Effector memory CD8-positive, alpha-beta T cell (primary cell): ENCODE measurements around the gene MC1R.
"Not testable (repeated sequence)": the region's sequence is repeated elsewhere in the genome, so short reads cannot be mapped to it uniquely, and the experiment has no call there.

Experiments
- ATAC-seq: fragments of 150-1000 bp; cut with Tn5 transposase; replicated peaks from 2 replicates; pipeline ENCODE4 v1.10.0; 2021; ENCODE audit warnings: mild to moderate bottlenecking, moderate library complexity
- DNase-seq, 3 experiments: peaks; one replicate each; pipeline ENCODE4 v3.0.0; 2021
- H3K27ac Mint-ChIP-seq, 2 donors: one replicate each; pipeline ENCODE4 v1.8.0; 2022; ENCODE audit warnings: mild to moderate bottlenecking in 2 of 2, mixed read lengths in 2 of 2, moderate library complexity in 2 of 2
- H3K27me3 Mint-ChIP-seq, 2 donors: one replicate each; pipeline ENCODE4 v1.8.0; 2022; ENCODE audit warnings: mixed read lengths in 2 of 2
- H3K36me3 Mint-ChIP-seq: one replicate; pipeline ENCODE4 v1.8.0; 2022; ENCODE audit warnings: mild to moderate bottlenecking, moderate library complexity, mixed read lengths; ENCODE audit not compliant: insufficient read depth
- H3K4me1 Mint-ChIP-seq, 2 donors: one replicate each; pipeline ENCODE4 v1.8.0; 2022; ENCODE audit warnings: low read depth in 2 of 2, mixed read lengths in 2 of 2
- H3K4me3 Mint-ChIP-seq, 2 donors: one replicate each; pipeline ENCODE4 v1.8.0; 2022; ENCODE audit warnings: mild to moderate bottlenecking in 2 of 2, mixed read lengths in 2 of 2, moderate library complexity in 2 of 2
- H3K9me3 Mint-ChIP-seq, 2 donors: one replicate each; pipeline ENCODE4 v1.8.0; 2022; ENCODE audit warnings: mixed read lengths in 2 of 2

MC1R gene

DNA sequence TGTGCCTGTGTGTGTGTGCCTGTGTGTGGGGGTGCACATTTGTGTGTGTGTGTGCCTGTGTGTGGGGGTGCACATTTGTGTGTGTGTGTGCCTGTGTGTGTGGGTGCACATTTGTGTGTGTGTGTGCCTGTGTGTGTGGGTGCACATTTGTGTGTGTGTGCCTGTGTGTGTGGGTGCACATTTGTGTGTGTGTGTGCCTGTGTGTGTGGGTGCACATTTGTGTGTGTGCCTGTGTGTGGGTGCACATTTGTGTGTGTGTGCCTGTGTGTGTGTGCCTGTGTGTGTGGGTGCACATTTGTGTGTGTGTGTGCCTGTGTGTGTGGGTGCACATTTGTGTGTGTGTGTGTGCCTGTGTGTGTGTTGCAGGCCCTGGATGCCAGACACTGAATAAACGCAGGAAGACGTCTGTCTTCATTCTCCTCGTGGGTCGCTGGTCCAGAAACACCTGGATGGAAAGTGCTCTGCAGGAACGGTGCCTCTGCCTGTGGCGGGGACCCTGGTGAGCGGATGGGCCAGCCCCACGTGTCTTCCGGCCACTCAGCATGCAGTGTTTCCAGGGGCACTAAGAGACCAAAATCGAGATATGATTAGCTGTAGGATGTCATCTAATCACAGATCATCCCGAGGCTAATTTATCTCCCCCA lies 3.9 kb upstream of the MC1R start:
- H3K4me3 Mint-ChIP-seq, H3K27ac Mint-ChIP-seq, ATAC-seq, DNase-seq, H3K9me3 Mint-ChIP-seq: not testable (repeated sequence)
- H3K4me1 Mint-ChIP-seq: peaks cover 27 to 28% of the 10 kb centered on the region in 2 donors
- H3K27me3 Mint-ChIP-seq: peaks cover 3 to 16% of the 10 kb centered on the region in 2 donors
- peaks cover 28% of the 10 kb centered on the region for H3K36me3 Mint-ChIP-seq

DNA sequence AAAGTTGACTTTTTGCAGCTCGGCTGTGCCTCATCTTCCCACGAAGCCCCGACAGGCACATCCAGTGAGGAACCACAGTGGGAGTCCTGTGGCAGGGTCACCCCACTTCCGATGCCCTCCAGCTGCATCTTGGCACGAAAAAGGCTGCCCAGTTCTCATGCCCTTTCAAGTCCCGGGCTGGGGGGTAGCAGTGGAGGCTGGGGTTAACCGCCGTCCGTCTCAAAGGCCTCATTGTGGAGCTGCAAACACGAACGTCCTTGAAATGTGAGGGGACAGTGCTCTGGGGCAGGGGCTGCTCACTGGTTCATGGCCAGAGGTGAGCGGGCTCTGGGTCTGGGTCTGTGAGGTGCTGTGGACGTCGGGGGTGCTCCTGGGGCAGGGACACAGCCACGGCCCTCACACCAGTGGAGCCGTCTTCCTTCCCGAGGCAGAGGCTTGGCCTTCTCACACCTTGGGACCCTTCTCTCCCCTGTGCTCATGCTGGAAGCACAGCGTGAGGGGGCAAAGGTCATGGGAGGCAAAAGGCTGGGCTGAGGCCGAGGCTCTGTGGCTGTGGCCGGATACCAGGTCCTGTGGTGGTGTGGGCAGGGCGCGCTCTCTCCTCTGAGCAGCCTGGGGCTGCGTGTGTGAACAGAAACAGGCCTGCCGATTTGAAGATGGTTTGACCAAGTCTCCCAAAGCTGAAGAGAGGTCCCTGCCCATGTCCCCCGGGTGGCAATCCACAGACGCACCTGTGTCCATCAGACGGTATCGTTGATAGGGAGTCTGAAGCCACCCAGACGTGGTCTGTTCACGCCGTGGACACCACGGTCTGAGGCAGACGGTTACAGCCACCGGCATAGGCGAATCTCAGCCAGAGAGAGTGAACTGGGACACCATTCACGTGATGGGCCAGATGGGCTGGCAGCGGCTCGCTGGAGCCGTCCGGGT lies 3.1 kb upstream of the MC1R start:
- peaks cover 31% of the 10 kb centered on the region in 2 donors for H3K4me1 Mint-ChIP-seq
- H3K36me3 Mint-ChIP-seq: peaks cover 26% of the 10 kb centered on the region
- H3K27me3 Mint-ChIP-seq: peaks cover 8 to 24% of the 10 kb centered on the region in 2 donors
- ATAC-seq: no peak
- no peak overlapping the region for H3K27ac Mint-ChIP-seq
- peak overlapping the region in 1 of 2 donors; percentile 44 for H3K4me3 Mint-ChIP-seq
- no peak for DNase-seq
- no peaks in the 10 kb centered on the region for H3K9me3 Mint-ChIP-seq

DNA sequence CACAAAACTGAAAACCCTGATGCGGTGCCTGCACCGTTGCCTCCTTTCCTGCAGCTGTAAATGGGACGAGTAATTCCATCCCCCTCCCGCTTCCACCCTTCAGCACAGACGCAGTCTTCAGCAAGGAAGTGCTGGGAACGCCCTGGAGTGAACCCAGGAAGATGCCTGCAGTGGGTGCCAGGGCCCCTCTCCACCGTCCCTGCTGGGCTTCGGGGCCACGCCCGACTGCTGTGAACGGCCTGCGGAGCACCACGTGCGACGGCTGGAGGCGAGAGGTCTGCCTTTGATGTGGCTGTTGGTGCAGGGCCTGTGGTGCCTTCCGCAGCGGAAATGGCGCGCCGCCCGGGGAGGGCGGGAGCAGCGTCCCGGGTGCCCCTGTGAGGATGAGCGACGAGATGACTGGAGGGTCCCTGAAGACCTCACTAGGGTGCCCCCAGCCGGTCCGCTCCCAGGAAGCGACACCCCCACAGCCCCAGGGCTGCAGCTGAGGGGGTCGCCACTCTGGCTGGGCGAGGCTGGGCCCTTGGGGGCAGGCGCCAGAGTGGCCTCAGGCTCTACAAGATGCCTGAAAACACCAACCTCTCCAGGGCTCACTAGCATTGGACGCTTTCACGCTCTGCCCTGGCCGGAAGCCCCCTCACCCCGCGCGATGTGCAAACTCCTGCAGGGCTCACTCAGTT lies 749 bp upstream of the MC1R start:
- DNase-seq: peak; percentile 79 to 81 (median 79)
- Mint-ChIP-seq H3K4me3 (peak overlapping the region; percentile 82 to 84), H3K4me1 (peaks cover 34% of the 10 kb centered on the region in 2 donors), H3K36me3 (peaks cover 16% of the 10 kb centered on the region), H3K27ac (peak overlapping the region; percentile 52 to 57), H3K9me3 (no peaks in the 10 kb centered on the region), H3K27me3 (peaks cover 14 to 46% of the 10 kb centered on the region in 2 donors)
- ATAC-seq: peak; percentile 92

- peaks cover 23 to 33% of the 10 kb centered on the region in 2 donors for H3K4me1 Mint-ChIP-seq
- H3K36me3 Mint-ChIP-seq: peaks cover 20% of the 10 kb centered on the region
- peak overlapping the region in 1 of 2 donors; percentile 19 for H3K27ac Mint-ChIP-seq
- DNase-seq (no peak), ATAC-seq (no peak)
- H3K4me3 Mint-ChIP-seq: peak overlapping the region; percentile 19 to 30
- no peaks in the 10 kb centered on the region for H3K9me3 Mint-ChIP-seq
- H3K27me3 Mint-ChIP-seq: peaks cover 20 to 54% of the 10 kb centered on the region in 2 donors
Observed at GRCh38 chr16:89919535-89920406, 1.1 kb downstream of the MC1R start.

- Mint-ChIP-seq H3K4me3 (no peak overlapping the region), H3K36me3 (peaks cover 15% of the 10 kb centered on the region), H3K27me3 (peaks cover 20 to 60% of the 10 kb centered on the region in 2 donors), H3K9me3 (no peaks in the 10 kb centered on the region), H3K27ac (no peak overlapping the region), H3K4me1 (peaks cover 23 to 29% of the 10 kb centered on the region in 2 donors)
- ATAC-seq: no peak
- no peak for DNase-seq
Observed at GRCh38 chr16:89920723-89921122, 2.1 kb downstream of the MC1R start.

GRCh38 chr16:89921131-89921701 lies 2.6 kb downstream of the MC1R start:
- no peak for DNase-seq
- ATAC-seq: no peak
- Mint-ChIP-seq H3K27ac (no peak overlapping the region), H3K27me3 (peaks cover 20 to 60% of the 10 kb centered on the region in 2 donors), H3K36me3 (peaks cover 13% of the 10 kb centered on the region), H3K4me1 (peaks cover 23 to 29% of the 10 kb centered on the region in 2 donors), H3K9me3 (no peaks in the 10 kb centered on the region), H3K4me3 (no peak overlapping the region)

DNA sequence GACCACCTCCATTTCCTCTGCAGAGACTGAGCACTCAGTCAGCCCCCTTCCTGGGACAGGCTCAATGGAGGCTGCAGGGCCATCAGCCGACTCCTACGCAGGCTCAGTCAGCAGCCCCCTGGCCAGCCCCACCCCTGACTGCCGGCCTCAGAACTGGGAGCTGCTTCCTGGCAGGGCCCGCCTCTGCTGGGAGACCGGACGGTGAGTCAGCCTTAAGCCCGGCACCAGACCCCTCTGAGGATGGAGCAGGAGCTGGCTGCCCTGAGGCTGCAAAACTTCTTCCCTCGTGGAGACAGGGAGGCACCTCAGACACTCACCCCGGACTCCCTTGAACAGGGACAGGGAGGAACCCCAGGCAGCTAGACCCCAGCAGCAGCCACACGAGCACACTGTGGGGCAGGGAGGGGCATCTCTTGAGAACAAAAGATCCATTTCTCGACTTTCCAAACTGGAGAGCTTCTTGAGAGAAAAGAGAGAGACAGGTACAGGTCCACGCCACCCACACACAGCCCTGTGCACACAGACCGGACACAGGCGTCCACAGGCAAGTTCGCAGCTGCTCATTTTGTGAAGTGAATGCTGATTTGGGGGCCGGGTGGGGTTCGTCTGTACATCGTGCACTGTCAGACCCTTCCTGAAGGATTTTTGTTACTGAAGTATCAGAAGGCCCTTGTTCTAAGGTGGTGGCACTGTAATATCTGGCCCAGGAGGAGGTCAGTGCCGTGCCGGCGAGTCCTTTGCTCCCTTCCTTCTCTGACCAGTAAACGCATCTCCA lies 3.2 kb downstream of the MC1R start:
- ATAC-seq: no peak
- no peak for DNase-seq
- peak overlapping the region; percentile 41 to 59 for H3K4me3 Mint-ChIP-seq
- peaks cover 20 to 67% of the 10 kb centered on the region in 2 donors for H3K27me3 Mint-ChIP-seq
- H3K9me3 Mint-ChIP-seq: no peaks in the 10 kb centered on the region
- no peak overlapping the region for H3K27ac Mint-ChIP-seq
- H3K4me1 Mint-ChIP-seq: peaks cover 28 to 29% of the 10 kb centered on the region in 2 donors
- H3K36me3 Mint-ChIP-seq: peaks cover 16% of the 10 kb centered on the region

- no peaks in the 10 kb centered on the region for H3K9me3 Mint-ChIP-seq
- peaks cover 17% of the 10 kb centered on the region for H3K36me3 Mint-ChIP-seq
- DNase-seq (no peak), ATAC-seq (no peak)
- H3K27ac Mint-ChIP-seq: no peak overlapping the region
- H3K27me3 Mint-ChIP-seq: peaks cover 22 to 69% of the 10 kb centered on the region in 2 donors
- peaks cover 28 to 29% of the 10 kb centered on the region in 2 donors for H3K4me1 Mint-ChIP-seq
- peak overlapping the region; percentile 55 to 59 for H3K4me3 Mint-ChIP-seq
Observed at GRCh38 chr16:89922477-89922883, 3.8 kb downstream of the MC1R start.

- Mint-ChIP-seq H3K4me3 (peak within 1 kb of the TSS; percentile 55 to 59), H3K27me3 (peaks cover 27 to 69% of the 10 kb centered on the region in 2 donors), H3K36me3 (peaks cover 14% of the 10 kb centered on the region), H3K27ac (no peak within 1 kb of the TSS), H3K9me3 (no peaks in the 10 kb centered on the region), H3K4me1 (peaks cover 23 to 24% of the 10 kb centered on the region in 2 donors)
- ATAC-seq (no peak), DNase-seq (no peak)
Observed at GRCh38 chr16:89922884-89923639, 4.4 kb downstream of the MC1R start, which contains the start of gene TUBB3. TUBB3 (plus strand) TSS chr16:89923342; CDS start chr16:89923402, 60 bp downstream.

DNA sequence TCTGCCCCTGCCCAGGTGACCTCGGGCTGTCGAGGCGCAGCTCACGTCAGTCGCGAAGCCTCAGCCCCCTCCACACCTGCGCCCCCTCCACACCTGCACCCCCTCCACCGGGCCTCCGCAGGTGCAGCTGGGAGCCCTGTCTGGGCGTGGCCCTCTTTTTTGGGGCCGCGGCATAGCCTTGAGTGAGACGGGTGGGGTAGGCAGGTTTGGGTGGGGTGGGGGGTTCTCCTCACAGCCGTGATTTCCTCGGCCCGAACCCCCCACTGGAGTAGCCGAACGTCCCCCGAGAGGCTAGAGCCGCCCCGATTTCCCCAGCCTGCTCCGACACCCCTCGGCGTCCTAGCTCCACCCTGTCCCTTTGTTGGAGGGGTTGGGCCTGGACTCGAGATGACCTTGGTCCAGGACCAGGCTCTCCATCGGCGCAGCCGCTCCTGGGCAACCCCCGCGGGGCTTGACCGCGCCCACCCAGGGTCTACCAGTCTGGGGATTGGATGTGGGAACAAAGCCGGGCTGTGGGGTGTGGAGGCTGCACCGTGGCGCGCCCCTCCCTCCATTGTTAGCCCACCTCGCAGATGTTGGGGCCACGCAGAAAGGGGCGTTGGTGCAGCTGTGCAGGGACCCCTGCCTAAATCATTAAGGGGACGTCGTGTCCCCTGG lies 5.1 kb downstream of the MC1R start:
- H3K9me3 Mint-ChIP-seq: no peaks in the 10 kb centered on the region
- H3K4me3 Mint-ChIP-seq: peak overlapping the region in 1 of 2 donors; percentile 52
- peaks cover 12% of the 10 kb centered on the region for H3K36me3 Mint-ChIP-seq
- H3K27me3 Mint-ChIP-seq: peaks cover 27 to 63% of the 10 kb centered on the region in 2 donors
- ATAC-seq (no peak), DNase-seq (no peak)
- peaks cover 20 to 21% of the 10 kb centered on the region in 2 donors for H3K4me1 Mint-ChIP-seq
- H3K27ac Mint-ChIP-seq: no peak overlapping the region
